IPS-18c (cell line): ENCODE results near the gene ASCL2.

Experiments
- H3K4me3 ChIP-seq: 2 replicates; pipeline ENCODE4 v1.7.0; 2013; ENCODE audit warnings: low read depth, mild to moderate bottlenecking, low read length, moderate library complexity; ENCODE audit not compliant: insufficient read depth
- H3K9me3 ChIP-seq: one replicate; pipeline ENCODE4 v1.6.1; 2013; ENCODE audit warnings: mild to moderate bottlenecking, low read length, moderate library complexity; ENCODE audit not compliant: control insufficient read depth, insufficient read depth

The ASCL2 gene

GRCh38 chr11:2270322-2271076 lies at the start of gene ASCL2:
ASCL2 (minus strand) TSS chr11:2270588; CDS start chr11:2270332, 256 bp downstream.
- peak within 1 kb of the TSS; percentile 49 for H3K4me3 ChIP-seq

DNA sequence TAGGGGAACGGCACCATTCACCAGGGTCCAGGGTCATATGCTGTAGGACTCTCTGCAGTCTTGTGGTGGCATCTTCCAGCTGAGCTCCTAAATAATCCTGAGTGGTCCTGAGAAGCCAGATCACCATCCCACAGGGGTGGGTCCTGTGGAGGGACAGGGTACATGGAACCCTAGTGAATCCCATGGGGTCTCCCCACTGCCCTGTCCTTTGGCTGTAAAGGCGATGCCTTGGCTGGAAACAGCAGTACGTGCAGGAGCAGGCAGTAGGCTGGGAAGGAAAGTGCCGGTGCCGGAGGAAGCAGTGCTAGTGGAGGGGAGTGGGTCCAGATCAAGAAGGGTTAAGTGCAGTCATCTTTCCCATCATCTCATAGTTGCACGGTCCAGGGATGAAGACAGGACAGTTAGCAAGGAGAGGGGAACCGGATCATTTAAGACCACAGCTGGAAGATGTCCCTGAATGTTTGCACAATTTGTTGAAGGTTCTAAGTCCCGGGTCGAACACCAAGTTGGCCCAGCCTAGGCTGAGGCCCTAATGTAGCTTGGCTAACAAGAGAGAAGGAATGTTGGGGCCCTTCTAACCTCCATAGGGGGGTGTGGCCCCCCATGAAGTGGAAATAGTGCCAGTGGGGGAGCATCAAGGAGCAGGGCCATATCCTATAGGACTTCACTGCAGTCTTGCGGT lies 49.5 kb upstream of the ASCL2 start:
- Histone ChIP-seq H3K9me3 (no peaks in the 10 kb centered on the region), H3K4me3 (no peak overlapping the region)

More at GRCh38 chr11:2270322-2271076, at the start of gene ASCL2:
- H3K9me3 ChIP-seq: no peaks in the 10 kb centered on the region

- Histone ChIP-seq H3K9me3 (no peaks in the 10 kb centered on the region), H3K4me3 (no peak overlapping the region)
Observed at GRCh38 chr11:2318707-2319106, 48.3 kb upstream of the ASCL2 start.

DNA sequence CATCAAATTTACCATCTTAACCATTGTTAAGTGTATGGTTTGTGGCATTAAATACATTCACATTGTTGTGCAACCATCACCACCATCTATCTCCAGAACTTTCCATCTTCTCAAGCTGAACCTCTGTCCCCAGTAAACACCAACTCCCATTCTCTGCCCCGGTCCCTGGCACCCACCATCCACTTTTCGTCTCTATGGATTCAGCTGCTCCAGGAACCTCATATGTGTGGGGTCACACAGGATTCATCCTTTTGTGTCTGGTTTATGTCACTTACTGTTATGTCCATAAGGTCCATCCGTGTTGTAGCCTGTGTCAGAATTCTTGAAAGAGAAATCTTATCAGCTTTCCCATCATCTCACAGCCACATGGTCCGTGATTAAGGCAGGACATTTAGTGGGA lies 47.7 kb upstream of the ASCL2 start:
- Histone ChIP-seq H3K9me3 (no peaks in the 10 kb centered on the region), H3K4me3 (no peak overlapping the region)

GRCh38 chr11:2317354-2318050 lies 47.1 kb upstream of the ASCL2 start:
- Histone ChIP-seq H3K9me3 (no peaks in the 10 kb centered on the region), H3K4me3 (no peak overlapping the region)

DNA sequence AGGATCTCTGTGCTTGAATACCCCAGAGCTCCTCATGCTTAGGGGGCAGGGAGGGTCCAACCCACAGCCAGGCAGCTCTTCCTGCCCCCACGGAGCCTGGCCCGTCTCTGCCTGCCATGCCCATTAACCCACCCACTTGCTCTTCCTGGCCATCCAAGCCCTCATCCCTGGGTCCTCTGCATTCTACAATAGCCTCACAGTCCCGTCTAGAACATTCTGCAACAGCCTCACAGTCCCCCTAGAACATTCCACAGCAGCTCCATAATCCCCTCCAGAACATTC lies 46.5 kb upstream of the ASCL2 start:
- no peak overlapping the region for H3K4me3 ChIP-seq
- H3K9me3 ChIP-seq: no peaks in the 10 kb centered on the region

DNA sequence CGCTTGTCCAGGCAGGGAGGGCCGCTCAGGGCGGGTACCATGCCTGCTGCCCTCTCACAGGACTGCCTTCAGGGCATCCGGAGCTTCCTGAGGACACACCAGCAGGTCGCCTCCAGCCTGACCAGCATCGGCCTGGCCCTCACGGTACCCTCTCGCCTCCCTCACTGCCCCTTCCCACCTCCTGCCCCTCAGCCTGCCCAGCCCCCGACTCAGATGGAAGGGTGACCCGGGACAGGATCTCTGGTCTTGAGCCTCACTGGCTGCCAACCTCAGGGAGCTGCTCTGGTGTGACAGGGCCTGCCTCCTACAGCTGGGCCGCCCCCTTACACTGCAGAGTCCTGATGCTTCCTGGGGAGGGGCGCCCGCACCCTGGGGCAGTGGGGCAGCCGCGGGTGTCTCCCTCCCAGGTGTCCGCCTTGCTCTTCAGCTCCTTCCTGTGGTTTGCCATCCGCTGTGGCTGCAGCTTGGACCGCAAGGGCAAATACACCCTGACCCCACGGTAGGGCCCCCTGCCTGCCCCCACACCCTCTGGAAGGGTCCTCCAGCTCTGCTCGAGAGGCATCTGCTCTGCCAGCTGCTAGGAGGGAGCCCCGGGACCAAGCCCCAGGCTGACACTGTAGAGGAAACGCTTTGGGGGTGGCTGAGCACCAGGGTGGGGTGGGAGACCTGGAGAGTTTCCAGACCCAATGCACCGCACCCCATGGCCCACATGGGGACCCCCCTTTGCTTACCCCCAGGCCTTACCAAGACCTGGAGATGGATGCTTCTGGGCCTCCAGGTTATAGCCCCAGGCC lies 46.0 kb upstream of the ASCL2 start:
- Histone ChIP-seq H3K9me3 (no peaks in the 10 kb centered on the region), H3K4me3 (no peak overlapping the region)

- no peaks in the 10 kb centered on the region for H3K9me3 ChIP-seq
- no peak overlapping the region for H3K4me3 ChIP-seq
Observed at GRCh38 chr11:2315395-2316168, 45.2 kb upstream of the ASCL2 start.

GRCh38 chr11:2314525-2315394 lies 44.4 kb upstream of the ASCL2 start:
- Histone ChIP-seq H3K9me3 (no peaks in the 10 kb centered on the region), H3K4me3 (no peak overlapping the region)

- Histone ChIP-seq H3K4me3 (no peak overlapping the region), H3K9me3 (no peaks in the 10 kb centered on the region)
Observed at GRCh38 chr11:2314136-2314524, 43.7 kb upstream of the ASCL2 start.

DNA sequence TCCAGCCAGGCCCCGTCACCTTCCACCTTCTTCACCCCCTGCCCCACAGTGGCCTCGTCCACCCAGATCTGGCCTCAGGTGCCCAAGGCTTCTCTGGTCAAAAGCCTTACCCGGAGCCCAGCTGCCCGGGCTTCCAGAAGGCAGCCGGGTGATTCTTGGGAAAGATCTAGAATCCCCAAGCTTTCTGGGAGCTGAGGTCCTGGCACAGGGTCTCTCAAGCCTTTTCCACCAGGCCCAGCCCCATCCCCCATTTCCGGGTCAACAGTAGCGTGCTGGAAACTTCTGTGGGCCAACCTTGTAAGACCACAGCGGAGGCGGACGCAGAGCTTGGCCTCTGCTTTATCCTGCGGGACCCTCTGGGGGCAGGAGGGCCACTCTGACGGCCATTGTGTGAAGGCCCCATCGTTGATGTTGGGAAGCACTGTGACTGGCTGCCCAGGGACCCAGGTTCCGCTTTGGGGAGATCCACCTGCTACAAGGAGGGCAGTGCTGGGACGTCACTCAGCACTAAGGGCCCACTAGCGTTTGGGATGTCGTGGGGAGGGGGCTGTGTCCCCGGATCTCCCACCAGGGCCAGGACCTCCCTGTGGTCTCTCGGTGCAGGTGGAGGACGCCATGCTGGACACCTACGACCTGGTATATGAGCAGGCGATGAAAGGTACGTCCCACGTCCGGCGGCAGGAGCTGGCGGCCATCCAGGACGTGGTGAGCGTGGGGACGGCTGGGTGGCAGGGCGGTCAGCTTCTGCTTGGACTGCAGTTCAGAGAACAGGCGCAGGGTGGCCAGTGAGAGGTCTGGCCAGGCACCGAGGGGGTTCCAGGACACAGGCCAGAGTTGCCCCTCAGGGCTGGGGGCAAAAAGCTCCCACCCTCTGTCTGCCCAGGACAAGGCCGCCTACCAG lies 42.9 kb upstream of the ASCL2 start:
- no peak overlapping the region for H3K4me3 ChIP-seq
- H3K9me3 ChIP-seq: no peaks in the 10 kb centered on the region

DNA sequence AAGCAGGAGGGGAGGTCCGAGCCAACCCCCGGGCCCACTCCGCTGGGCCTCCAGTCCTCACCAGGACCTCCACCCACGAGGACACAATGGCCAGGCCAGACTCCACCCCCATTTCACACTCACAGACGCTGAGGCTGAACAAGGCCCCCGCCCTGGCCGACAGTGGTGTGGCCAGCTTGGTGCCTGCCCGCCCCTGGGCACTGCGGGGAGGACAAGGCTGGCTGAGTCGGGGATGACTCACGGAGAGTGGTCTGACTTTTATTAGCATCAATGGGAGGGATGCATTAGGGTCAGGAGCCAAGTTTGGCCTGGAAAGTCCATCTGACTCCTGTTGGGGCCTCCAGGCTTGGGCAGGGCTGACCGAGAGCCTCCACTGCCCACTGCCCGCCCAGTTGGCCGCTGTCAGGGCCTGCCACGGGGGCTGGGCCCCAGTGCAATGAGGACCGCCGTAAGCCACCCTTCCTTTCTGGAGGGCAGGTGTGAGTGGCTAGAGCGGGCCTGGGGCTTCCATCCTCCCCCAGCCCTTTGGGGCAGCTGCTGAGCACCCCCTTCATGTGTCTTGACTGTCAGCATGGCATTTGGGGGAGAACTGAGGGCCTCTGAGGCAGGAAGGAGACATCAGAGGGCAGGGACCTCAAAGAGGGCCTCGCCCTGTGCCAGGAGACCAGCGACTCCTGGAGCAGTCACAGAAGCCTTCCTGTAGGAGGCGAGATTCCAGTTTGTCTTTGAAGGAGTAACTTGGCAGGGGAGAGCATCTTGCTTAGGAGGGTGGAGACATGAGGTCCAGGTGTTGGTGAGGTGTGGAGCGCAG lies 42.0 kb upstream of the ASCL2 start:
- no peaks in the 10 kb centered on the region for H3K9me3 ChIP-seq
- H3K4me3 ChIP-seq: no peak overlapping the region

- Histone ChIP-seq H3K4me3 (no peak overlapping the region), H3K9me3 (no peaks in the 10 kb centered on the region)
Observed at GRCh38 chr11:2311353-2312133, 41.2 kb upstream of the ASCL2 start.

- Histone ChIP-seq H3K9me3 (no peaks in the 10 kb centered on the region), H3K4me3 (no peak overlapping the region)
Observed at GRCh38 chr11:2310786-2311352, 40.5 kb upstream of the ASCL2 start.
